ENCODE measurements around the gene FASTK.

The FASTK gene

DNA sequence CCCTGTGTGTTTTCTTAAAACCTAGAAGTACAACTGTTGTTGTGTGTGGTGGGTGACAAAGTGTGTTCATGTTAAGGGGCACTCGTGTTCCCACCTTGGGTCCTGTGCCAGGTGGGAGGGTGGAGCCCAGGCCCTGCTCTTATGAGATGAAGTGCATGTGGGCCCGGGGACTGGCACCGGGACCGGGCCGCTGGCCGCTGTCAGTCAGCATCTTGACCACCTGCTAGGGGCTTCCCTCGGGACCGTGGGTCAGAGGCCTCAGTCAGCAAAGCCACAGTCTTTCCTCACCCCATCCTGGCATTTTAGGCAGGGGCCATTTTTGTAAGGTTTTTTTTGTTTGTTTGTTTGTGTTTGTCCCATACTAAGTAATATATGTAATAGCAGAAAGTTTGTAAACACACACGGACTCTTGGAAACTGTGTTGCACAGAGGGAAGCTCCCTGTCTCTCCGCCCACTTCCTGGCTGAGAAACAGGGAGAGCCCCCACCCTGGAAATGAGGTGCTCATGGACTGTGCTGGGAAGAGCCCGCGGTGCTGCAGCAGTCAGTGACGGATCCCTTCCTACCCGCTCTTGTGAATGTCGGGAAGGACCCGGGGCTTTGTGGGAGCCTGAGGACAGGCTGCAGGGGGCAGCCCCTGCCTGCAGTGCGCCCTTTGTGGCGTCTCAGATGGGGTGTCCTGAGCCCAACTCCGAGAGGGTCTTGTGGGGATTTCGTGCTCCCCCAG is 19.0 kb upstream of the FASTK start:
- DNase-seq (ENCODE audit: low read depth), result no peak

DNA sequence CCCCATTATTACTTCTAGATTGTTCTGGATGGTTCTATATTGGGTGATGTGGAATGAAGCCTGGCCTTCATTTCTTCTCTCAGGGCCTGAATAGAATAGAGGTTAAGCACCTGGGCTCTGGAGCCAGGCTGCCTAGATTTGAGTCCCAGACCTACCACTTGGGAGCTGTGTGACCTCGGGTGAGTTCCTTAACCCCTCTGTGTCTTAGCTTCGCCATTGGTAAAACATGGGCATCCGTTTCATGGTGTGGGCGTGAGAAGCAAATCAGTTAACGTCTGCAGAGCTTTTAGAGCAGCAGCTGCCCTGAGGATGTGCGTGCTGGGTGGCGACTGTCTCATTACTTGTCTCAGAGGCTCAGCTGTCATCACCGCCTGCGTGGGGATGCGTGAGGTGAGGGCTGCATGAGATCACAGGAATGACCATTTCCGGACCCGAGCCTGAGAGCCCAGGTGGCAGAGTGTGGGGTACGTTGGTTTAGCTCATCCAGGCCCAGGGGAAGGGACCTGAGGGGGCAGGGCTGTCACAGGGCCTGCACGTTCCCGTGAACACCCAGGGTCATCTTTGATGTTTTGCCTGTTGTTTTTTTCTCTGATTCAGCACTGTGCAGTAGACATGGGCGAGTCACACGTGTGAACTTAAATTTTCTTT is 15.3 kb upstream of the FASTK start:
- DNase-seq (ENCODE audit: low read depth), result no peak

DNA sequence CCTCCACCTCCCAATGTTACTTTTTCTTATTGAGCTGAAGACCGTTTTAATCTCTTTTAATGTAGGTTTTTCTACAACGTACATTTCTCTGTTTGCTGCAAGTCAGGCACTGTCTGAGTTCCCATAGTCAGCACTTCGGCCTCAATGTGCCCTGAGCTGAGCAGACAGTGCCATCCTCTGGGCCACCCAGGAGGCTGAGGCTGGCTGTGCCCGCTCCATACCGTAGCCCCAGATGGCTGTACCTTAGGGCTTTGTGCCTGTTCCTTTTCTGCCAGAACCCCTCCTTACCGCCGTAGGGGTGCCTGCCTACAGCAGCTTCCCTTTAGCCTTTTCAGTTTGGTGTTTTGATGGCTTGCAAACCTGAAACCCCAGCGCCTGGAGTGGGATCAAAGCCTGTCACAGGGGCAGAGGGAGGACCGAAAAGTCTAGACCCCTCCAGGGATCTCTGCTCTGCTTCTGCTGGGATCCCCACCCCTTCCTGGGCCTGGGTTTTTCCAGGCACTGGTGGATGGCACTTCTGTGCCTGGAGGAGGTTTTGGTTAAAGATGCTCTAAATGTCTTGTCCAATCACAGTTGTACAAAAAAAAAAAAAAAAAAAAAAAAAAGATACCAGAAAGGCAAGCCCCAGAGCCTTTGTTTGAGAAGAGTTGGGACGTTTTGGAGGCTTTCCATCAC is 14.7 kb upstream of the FASTK start:
- no peak for DNase-seq (ENCODE audit: low read depth)

DNA sequence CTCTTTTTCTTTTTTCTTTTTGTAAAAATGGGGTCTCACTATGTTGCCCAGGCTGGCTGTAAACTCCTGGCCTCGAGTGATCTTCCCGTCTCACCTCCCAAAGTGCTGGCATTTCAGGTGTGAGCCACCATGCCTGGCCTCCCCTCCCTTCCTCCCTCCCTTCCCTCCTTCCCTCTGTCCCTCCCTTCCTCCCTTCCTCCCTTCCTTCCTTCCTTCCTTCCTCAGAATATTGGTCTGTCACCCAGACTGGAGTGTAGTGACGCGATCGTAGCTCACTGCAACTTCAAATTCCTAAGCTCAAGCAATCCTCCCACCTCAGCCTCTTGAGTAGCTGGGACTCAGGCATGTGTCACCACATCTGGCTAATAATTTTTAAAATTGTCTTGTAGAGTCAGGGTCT is 14.1 kb upstream of the FASTK start:
- DNase-seq (ENCODE audit: low read depth), result no peak

DNA sequence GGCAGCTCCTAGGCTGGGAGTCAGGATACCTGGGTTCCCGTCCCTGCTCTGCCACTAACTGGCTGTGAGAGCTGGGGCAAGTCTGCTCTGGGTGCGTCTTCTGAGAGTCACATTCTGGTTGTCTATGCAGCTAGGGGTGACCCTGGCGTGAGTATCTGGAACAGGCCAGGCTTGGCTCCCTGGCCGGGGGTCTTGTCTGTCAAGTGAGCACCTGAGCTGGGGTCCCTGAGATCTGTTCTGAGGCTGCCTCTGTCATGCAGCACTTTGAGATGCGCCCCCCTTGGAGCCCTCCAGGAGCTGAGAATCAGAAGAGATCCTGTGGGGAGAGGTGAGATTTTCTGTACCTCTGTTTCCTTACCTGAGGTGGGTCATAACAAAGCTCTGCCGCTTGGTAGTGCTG is 13.1 kb upstream of the FASTK start:
- DNase-seq (ENCODE audit: low read depth), result no peak

DNA sequence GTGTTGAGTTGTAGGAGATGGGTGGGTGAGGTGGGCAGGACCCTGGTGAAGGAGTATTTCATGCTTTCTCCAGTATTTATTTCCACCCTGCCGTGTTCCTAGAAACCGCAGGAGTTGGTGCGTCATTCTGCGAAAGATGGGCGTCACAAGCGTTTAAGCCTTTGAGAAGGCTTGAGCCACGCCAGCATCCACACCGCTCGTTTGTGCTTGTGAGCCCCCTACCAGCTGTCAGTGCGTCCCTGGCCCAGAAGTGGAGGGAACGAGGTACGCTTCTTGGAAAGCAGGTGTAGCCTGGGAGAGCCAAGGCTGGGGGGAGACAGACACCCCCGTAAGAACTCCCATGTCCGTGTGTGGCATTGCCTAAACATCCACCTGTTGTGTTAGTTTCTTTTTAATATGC is 11.4 kb upstream of the FASTK start:
- no peak for DNase-seq (ENCODE audit: low read depth)

DNA sequence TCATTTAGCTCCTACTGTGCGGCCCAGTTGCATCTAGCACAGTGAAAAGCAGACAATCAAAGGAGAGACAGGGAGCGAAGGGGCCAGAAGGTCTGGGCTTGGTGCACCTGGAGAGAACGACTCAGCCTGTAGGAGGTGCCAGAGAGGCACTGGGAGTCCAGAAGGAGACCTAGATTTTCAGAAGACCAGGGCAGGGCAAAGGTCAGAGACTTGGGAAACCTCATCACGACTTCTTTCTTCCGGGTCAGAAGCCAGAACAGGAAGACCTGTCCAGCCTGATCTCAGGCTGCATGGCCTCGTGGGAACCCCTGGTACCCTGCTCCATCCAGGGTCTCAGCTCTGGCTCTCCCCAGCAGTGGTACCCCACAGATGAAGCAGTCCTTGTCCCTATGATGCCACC is 10.8 kb upstream of the FASTK start:
- DNase-seq (ENCODE audit: low read depth), result no peak

DNA sequence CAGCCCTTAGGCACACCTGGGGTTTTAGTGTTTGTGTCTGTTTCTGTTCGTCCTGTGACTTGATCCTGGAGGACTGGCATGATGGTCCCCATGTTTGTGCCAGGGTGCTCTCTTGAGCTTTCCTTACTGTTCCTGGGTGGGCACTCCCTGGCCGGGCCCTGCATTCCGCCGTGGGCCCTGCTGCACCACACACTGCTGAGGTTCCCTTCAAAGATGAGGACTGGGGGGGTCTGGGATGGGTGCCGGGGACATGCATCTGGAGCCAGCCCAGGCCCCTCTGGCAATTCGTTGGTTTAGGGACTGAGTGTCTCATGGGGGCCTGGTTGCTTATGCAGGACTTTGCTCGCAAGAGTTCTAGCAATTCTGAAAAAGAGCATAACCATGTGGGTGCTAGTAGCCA is 10.4 kb upstream of the FASTK start:
- DNase-seq (ENCODE audit: low read depth), result no peak

DNA sequence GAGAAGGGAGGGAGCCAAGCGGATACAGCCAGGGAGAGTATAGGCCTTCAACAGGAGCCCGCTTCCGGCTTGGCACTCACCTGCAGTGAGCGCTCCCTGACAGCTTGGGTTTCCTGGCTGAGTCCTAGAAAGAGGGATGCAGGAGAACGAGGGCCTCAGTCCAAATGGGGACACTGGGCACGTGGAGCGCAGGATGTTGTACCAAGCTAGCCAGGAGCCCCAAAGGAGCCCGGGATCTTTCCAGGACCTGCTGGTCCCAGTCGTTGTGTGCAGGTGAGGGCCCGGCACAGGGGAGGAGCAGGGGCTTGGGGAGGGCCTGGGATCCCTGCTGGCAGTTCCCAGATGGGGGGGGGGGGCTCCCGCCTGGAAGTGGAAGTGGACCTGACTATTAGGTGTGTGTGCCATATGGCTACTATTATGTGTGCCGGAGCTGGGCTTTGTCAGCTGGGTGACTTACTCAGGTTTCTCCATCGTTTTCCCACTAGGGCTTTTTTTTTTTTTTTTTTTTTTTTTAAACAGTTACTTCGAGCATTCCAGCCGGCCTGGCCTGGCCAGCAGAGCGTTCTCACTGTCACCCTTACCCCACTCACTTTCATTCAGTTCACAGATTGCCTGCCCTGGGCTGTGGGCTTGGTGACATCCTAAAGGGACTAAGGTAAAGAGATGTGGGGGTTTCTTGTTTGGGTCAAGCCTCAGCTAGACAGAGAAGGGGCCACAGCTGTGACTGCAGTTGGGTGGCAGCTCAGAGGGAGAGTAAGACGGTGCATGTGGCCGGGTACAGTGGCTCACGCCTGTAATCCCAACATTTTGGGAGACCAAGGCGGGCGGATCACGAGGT is 9.5 kb upstream of the FASTK start:
- DNase-seq (ENCODE audit: low read depth), result no peak

DNA sequence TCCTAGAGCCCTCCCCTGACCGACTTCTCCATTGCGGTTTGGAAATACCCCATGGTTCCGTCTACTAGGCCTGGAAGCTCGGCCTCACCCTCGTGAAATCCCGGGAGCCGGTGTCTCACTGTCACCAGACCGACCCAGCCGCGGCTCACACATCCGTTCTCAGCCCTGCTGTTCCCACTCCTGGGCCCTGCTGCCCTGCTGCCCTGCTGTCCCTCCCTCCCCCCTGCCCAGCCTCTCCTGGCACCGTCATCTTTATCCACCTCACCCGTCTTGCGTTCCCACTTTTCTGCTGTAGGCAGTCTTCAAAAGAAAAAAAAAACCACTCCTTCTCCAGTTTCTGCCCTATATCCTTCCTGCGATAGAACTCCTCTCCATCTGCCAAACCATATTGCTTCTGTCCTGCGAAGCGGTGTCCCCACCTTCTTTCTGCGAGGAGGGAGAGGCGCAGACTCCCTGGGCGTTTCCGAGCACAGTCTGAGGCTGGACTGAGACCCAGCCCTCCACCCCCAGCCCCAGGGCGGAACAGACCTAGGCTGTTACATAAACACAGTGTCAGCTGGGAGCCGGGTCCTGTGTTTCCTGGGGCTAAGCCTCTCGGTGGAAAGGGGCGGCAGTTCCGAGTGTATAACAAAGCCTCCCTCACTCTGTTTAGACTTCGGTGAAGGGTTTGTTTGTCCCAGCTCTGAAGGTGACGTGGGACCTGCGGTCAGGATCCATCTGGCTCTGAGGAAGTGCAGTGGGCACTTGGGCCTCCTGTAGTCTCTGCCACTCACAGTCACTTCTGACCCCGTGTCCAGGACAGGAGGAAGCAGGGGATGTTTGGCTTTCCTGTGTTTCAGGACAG is 8.5 kb upstream of the FASTK start:
- peak; percentile 49 for DNase-seq (ENCODE audit: low read depth)

DNA sequence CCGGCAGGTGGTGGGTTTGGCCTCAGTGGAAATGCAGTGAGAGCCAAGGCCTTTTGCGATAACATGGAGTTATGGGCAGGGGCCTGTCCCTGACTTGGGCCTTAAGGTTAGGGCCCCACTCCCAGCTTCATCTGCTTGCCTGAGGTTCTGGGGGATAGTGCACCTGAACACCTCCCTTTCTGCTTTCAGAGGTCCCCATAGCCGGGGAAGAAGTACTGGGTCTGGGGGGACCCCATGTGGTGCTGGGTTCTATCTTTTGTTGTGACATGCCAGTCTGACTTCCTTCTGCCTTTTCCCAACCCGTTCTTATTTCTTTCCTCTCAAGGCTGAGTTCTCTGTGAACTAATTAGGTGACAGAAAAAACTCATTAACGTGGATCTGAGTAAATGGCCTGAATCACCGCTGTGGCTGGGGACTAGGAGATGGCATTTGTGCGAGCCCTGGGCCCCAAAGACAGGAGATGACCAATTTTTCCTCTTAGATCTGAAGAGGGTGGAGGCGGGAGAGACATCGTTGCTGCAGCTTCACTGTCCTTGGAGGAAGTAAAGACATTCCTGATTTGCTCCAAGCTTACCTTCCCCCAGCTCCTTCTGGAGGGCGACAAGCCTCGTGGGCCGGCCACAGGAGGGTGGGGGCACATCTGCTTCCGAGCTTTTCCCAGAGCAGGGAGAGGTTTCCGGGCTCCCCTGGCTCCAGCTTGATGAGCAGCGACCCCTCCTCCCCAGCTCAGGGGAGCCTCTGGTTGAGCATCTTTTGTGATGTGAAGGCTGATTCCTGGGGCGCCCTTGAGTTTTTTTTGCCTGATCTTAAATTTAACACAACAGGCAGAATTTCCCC is 7.6 kb upstream of the FASTK start:
- no peak for DNase-seq (ENCODE audit: low read depth)

DNA sequence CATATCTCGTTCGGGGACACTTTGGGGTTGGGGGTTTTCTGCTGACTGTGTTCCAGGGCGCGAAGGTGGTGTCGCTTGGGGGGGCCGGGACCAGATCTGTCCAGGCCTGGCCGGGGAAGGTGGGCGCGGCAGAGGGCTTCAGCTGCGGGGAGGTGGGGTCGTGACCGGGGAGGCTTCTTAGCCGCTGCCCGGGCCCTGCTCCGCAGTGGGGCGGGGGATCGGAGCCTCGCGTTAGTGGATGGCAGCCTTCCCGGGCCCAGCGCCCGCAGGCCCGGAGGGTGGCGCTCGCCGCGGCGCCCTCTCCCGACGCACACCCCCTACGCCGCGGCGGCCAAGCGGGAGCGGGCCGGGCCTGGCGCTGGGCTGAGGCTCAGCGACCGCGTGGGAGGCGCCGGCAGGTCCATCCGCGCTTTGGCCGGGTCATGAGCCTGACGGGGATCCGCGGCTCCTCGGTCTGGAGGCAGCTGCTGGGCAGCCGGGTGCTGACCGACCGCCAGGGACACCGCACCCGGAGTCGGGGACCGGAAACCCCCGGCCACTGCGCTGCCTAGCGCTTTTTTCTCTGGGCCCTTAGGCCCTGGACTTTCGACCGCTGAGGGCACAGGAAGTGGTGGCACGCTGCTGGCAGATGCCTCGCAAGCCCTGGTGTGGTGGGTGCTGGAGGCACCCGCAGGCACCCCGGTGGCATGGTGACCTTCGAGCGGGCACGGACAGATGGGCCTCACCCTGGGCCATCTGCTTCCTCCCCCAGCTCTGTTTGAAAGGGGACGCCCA is 6.8 kb upstream of the FASTK start:
- DNase-seq (ENCODE audit: low read depth), result peak; percentile 53

DNA sequence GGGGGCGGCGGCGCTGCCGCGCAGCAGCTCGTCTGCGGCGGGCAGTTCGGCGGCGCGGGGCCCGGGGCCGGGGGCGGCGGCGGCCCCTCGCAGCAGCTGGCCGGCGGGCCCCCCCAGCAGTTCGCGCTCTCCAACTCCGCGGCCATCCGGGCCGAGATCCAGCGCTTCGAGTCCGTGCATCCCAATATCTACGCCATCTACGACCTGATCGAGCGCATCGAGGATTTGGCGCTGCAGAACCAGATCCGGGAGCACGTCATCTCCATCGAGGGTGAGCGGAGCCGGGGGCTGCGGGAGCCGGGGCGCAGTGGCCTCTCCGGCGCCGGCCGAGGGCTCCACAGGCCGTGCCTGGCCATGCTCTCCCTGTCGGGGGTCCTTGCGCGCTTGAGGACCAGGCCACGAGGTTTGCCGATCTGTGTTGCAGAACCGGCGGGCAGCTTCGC is 6.2 kb upstream of the FASTK start:
- no peak for DNase-seq (ENCODE audit: low read depth)

DNA sequence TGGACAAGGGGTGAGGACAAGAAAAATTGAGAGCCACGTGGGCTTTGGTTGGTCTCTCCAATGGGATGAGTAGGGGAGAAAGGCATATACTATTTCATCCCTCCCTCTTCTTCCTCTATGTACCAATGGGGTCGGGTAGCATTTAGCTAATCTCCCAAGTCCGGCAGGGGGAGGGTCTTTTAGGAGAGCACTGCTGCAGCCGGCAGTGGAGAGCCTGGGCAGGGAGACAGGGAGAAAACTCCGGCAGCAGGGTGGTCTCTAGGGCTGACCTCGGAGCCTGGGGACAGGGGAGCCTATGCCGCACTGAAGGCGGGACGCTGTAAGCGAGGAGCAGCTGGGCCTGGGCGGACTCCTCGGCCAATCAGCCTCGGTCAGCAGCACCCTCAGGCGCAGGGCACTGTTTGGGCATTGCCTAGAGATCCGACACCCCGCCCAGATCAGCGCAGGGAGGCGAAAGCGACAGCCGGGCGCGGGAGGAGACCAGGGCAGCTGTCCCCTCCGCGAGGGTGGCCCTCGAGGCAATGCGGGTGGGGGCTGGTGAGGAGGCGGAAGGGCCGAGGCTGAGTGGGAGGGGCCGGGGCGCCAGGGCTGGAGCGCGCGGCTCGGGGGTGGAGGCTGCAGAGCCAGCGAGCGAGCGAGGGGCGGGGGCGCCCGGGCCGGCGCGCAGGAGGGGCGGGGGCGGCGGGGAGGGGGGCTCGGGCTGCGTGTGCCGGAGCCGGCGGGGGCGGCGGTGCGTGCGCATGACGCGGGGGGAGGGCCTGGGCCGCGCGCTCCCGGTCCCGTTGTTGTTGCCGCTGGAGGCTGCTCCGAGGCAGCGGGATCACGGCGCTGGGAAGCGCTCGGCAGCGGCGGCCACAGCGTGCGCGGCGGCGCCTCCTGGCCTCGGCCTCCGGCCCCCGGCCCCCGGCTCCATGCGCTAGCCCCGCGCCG is 5.3 kb upstream of the FASTK start, which contains the start of gene AGAP3:
Gene AGAP3 (plus strand): TSS at position 785 of the 930 bp plus-strand sequence. CDS start 267 bp downstream, outside the sequence.
- peak; percentile 58 for DNase-seq (ENCODE audit: low read depth)

DNA sequence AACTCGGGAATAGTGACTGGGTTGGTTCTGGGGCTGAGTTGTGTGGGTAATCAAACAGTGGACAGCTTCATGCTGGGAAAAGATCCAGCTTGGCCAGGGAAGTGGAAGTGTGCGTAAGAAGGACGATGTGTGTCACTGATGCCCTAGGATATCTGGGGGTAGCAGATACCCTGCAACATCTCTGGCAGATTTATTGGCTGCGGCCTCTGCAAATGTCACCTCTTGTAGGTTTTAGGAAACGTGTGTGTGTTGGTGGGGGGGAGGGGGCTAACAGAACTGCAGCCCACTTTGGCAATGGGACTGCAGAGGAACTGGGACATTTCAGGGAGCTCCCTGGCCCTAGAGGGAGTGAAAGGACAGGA is 4.7 kb upstream of the FASTK start:
- DNase-seq (ENCODE audit: low read depth), result no peak

DNA sequence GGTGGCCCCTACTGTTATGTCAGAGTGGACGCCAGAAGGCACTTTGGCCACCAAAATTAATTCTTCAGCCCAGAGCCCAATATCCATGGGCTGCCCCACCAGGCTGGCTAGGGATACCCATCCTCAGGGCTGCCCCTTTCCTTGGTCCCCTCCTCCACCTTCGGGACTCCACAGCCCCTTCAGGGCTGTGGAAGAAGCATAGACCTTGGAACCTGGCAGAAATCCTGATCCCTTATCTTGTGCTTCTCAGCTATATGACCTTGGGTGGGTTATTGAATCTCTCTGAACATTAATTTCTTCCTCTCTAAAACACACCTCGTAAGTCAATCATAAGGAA is 3.2 kb upstream of the FASTK start:
- no peak for DNase-seq (ENCODE audit: low read depth)

DNA sequence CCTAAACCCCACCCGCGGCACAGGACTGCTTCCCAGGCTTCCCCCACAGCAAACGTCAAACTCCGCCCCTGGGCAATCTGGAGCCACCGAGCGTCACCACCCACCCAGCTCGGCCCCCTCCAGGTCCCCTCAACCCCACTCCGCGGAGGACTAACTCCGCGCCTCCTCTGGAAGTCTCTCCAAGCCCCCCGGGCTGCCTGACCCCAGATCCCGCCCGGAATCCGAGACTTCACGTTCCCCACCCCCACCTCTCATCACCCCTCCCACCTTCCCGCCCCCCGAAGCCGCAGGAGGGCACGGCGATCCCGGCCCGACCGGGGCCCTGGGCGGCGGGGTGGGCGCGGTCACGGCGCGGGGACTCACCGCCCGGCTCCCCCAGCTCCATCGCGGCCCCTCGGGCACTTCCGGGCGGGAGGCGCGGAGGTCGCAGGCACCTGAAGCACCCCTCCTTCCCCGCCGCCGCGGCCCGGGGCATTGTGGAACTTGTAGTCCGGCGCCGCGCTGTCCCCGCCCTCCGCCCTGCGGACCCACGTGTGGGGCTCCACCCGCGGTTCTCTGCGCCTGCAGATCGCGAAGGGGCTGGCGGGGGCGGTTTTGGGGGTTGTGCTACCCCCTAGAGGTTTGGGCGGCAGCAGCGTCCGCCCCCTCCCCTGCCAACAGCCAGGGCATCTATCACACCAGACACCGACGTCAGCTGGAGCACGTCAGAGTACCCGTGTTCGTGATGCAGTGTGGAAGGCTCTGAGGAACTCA is 2.6 kb upstream of the FASTK start, which contains the start of gene TMUB1:
Gene TMUB1 (minus strand): TSS at position 423 of the 753 bp plus-strand sequence. CDS start 930 bp downstream, outside the sequence.
- no peak for DNase-seq (ENCODE audit: low read depth)

Measured in amniotic epithelial cell (primary cell).